Esophagus muscularis mucosa (tissue), 3 donors: ENCODE measurements around the gene DBNDD2.

ENCODE experiments used
- POLR2A ChIP-seq: fragments of 450-650 bp; IDR thresholded peaks from one replicate; pipeline ENCODE4 v1.6.1; 2017; ENCODE audit warnings: antibody characterized with exemption, moderate library complexity, mild to moderate bottlenecking, low read depth
- POLR2AphosphoS5 ChIP-seq, 2 donors: sonication (generic); formaldehyde crosslinking; IDR thresholded peaks; one replicate each; pipeline ENCODE4 v1.6.1; 2017; ENCODE audit warnings: antibody characterized with exemption in 2 of 2
- TF ChIP-seq, protein P1 (sequence below), 3 experiments: fragments of 200-600 bp in 2 of 3; fragments of 450-650 bp in 1 of 3; sonication (generic) in 2 of 3; IDR thresholded peaks; one replicate each; pipeline ENCODE4 v1.5.1; 2017 to 2019; ENCODE audit warnings: antibody characterized with exemption in 3 of 3, mild to moderate bottlenecking in 2 of 3, moderate library complexity in 1 of 3

DNA sequence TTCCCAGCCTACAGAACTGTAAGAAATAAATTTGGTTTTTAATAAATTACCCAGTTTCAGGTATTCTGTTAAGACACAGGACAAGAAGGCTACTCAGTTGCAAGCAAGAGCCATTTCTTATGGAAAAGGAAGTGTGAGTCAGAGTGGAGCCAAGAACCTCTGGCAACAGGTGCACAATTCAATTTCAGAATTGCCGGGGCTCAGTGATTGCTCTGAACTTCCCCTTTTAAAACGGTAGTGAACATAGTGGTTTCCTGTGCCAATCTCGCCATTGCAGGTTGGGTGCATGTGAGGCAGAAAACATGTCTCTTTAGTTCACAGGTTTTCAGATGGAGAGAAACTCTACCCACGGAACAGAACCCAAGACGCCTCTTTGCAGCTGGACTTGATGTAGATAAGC is 24.2 kb downstream of the DBNDD2 start:
- TF ChIP-seq, protein P1, sequence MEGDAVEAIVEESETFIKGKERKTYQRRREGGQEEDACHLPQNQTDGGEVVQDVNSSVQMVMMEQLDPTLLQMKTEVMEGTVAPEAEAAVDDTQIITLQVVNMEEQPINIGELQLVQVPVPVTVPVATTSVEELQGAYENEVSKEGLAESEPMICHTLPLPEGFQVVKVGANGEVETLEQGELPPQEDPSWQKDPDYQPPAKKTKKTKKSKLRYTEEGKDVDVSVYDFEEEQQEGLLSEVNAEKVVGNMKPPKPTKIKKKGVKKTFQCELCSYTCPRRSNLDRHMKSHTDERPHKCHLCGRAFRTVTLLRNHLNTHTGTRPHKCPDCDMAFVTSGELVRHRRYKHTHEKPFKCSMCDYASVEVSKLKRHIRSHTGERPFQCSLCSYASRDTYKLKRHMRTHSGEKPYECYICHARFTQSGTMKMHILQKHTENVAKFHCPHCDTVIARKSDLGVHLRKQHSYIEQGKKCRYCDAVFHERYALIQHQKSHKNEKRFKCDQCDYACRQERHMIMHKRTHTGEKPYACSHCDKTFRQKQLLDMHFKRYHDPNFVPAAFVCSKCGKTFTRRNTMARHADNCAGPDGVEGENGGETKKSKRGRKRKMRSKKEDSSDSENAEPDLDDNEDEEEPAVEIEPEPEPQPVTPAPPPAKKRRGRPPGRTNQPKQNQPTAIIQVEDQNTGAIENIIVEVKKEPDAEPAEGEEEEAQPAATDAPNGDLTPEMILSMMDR (IDR thresholded peaks at IDR 0.05) = no peak
- TF ChIP-seq POLR2AphosphoS5 (IDR thresholded peaks at IDR 0.05) (no peak), POLR2A (no peak)
